A673 (cell line): ENCODE results near the gene MLST8. TPM values are rescaled to one million over a fixed set of nuclear protein-coding genes. Genes with fewer than 3 reads are reported as not detected.

ENCODE experiments used
- BruUV-seq: library from RNA; stranded (reverse); fragments of 400-500 nt; replicated peaks from 2 replicates; lab custom pipeline; 2021; lab: Mats Ljungman, UMichigan
- CTCF ChIA-PET: fragments of 300-600 bp; sonication (Branson Sonifier 250); formaldehyde crosslinking; loops from one replicate; lab custom pipeline; 2022; ENCODE audit warnings: antibody characterized with exemption; lab: Charles Lee
- POLR2A ChIA-PET: fragments of 300-600 bp; sonication (Branson Sonifier 250); formaldehyde crosslinking; loops from one replicate; lab custom pipeline; 2022; ENCODE audit warnings: antibody characterized with exemption; ENCODE audit not compliant: low non-redundant PET; lab: Charles Lee
- DNase-seq: peaks from one replicate; pipeline ENCODE4 v3.0.0-alpha.2; 2015; ENCODE audit warnings: low spot score
- H3K27ac ChIP-seq: fragments of 200-600 bp; sonication (generic); 2 replicates; pipeline ENCODE4 v1.5.1; 2016; ENCODE audit warnings: mixed run types, low read depth, mild to moderate bottlenecking, mixed read lengths, antibody characterized with exemption, low read length; ENCODE audit not compliant: poor library complexity, severe bottlenecking
- H3K27me3 ChIP-seq: fragments of 200-600 bp; sonication (generic); replicated peaks from 2 replicates; pipeline ENCODE4 v1.6.1; 2017; ENCODE audit warnings: mixed run types, low read depth, mild to moderate bottlenecking, mixed read lengths, antibody characterized with exemption, low read length; ENCODE audit not compliant: insufficient read depth, poor library complexity
- H3K36me3 ChIP-seq: fragments of 200-600 bp; sonication (generic); 2 replicates; pipeline ENCODE4 v1.6.1; 2016; ENCODE audit warnings: mixed run types, mild to moderate bottlenecking, mixed read lengths, antibody characterized with exemption, low read length; ENCODE audit not compliant: insufficient read depth, poor library complexity, severe bottlenecking
- H3K4me1 ChIP-seq: fragments of 200-600 bp; sonication (generic); 2 replicates; pipeline ENCODE4 v1.6.1; 2017; ENCODE audit warnings: mixed run types, mild to moderate bottlenecking, mixed read lengths, antibody characterized with exemption, low read length; ENCODE audit not compliant: insufficient read depth, poor library complexity, severe bottlenecking
- H3K4me3 ChIP-seq: fragments of 200-600 bp; sonication (generic); 2 replicates; pipeline ENCODE4 v1.5.1; 2016; ENCODE audit warnings: low read depth, mixed run types, mild to moderate bottlenecking, mixed read lengths, low read length; ENCODE audit not compliant: poor library complexity, severe bottlenecking
- H3K9me3 ChIP-seq: fragments of 200-600 bp; sonication (generic); 2 replicates; pipeline ENCODE4 v1.6.1; 2016; ENCODE audit warnings: mixed run types, low read depth, mild to moderate bottlenecking, mixed read lengths, antibody characterized with exemption, low read length; ENCODE audit not compliant: poor library complexity, severe bottlenecking
- EZH2 ChIP-seq: fragments of 200-600 bp; sonication (generic); IDR thresholded peaks from 2 replicates; pipeline ENCODE4 v1.6.1; 2017; ENCODE audit warnings: borderline replicate concordance, low read depth, mild to moderate bottlenecking, mixed read lengths, antibody characterized with exemption, low read length; ENCODE audit not compliant: poor library complexity, severe bottlenecking
- intact Hi-C: fragments of 100-400 bp; cut with micrococcal nuclease; formaldehyde crosslinking; loops from one replicate; pipeline ENCODE4 v1.10.0; 2022; ENCODE audit not compliant: unreplicated experiment
- total RNA-seq: library from RNA; stranded (reverse); gene quantifications from 2 replicates; pipeline ENCODE4 v1.2.3, GENCODE V29; 2021
- TF ChIP-seq, protein P1 (sequence below): fragments of 300-800, 200-600 bp; sonication (generic); conservative IDR thresholded peaks from 2 replicates; pipeline ENCODE4 v1.5.1; 2017; ENCODE audit warnings: low read depth, mild to moderate bottlenecking, antibody characterized with exemption, low read length, moderate library complexity, mixed read lengths

MLST8 gene
- total RNA-seq, 1 experiment from 2014 or later = 58.3 TPM

- Histone ChIP-seq H3K27me3 (no peaks in the 10 kb centered on the region), H3K27ac (no peak overlapping the region), H3K4me1 (no peaks in the 10 kb centered on the region), H3K36me3 (peaks cover 10% of the 10 kb centered on the region), H3K9me3 (no peaks in the 10 kb centered on the region), H3K4me3 (no peak overlapping the region)
- intact Hi-C loops = no loop called here
- ChIA-PET POLR2A (no interaction called here), CTCF (no interaction called here)
- DNase-seq = no peak
- TF ChIP-seq EZH2 = no peak
- TF ChIP-seq, protein P1, sequence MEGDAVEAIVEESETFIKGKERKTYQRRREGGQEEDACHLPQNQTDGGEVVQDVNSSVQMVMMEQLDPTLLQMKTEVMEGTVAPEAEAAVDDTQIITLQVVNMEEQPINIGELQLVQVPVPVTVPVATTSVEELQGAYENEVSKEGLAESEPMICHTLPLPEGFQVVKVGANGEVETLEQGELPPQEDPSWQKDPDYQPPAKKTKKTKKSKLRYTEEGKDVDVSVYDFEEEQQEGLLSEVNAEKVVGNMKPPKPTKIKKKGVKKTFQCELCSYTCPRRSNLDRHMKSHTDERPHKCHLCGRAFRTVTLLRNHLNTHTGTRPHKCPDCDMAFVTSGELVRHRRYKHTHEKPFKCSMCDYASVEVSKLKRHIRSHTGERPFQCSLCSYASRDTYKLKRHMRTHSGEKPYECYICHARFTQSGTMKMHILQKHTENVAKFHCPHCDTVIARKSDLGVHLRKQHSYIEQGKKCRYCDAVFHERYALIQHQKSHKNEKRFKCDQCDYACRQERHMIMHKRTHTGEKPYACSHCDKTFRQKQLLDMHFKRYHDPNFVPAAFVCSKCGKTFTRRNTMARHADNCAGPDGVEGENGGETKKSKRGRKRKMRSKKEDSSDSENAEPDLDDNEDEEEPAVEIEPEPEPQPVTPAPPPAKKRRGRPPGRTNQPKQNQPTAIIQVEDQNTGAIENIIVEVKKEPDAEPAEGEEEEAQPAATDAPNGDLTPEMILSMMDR = no peak
- BruUV-seq = no TSS peak
Observed at GRCh38 chr16:2166263-2167067, 38.8 kb upstream of the MLST8 start.

DNA sequence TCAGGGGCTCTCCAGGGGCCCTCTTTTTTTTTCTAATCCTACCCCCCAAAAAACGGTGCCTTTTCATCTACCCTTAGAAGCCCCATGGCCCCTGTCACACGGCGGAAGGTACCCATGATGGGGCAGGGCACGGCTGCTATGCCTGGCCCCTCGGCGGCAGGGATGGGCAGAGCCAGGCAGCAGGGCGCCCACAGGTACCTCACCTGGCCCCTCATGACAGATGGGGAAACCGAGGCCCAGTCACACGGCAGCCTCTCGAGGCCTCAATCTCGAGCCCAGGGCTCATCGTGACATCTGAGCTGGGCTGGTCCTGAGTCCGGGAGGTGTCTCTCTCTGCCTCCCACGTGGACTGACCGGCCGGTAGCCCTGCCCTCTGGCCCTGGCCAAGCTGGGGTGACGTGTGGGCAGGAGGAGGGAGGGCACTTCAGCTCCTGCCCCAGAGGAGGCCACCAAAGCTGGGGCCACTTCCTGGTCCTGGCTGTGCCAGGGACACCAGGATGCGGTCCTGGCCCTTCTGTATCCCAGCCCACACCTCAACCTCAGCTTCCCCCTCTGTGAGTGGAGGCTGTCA, 38.1 kb upstream of the MLST8 start:
- Histone ChIP-seq H3K36me3 (peaks cover 10% of the 10 kb centered on the region), H3K27me3 (no peaks in the 10 kb centered on the region), H3K4me3 (no peak overlapping the region), H3K27ac (no peak overlapping the region), H3K9me3 (no peaks in the 10 kb centered on the region), H3K4me1 (no peaks in the 10 kb centered on the region)
- ChIA-PET CTCF (no interaction called here), POLR2A (no interaction called here)
- no peak for TF ChIP-seq EZH2
- TF ChIP-seq, protein P1 = no peak
- intact Hi-C loops = no loop called here
- no peak for DNase-seq
- no TSS peak for BruUV-seq

DNA sequence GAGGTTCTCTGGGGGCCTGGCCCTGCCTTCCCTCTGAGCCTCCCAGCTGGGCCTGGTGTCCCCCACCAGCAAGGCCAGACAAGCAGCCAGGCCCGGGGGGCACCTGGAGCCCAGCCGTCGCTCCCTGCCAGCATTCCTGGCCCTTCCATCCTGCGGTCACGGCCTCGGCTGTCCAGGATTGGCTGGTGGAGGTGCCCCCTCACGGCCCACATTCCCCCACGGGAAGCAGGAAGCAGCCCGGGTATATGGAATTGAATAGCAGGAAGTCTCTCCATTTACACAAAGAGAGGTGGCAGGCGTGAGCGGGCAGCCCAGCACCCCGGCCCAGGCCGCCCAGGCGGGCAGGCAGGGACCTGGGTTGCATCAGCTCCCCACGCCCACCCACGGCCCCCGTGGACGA, 35.2 kb upstream of the MLST8 start:
- intact Hi-C loops = no loop called here
- ChIA-PET POLR2A (no interaction called here), CTCF (no interaction called here)
- Histone ChIP-seq H3K27me3 (no peaks in the 10 kb centered on the region), H3K9me3 (no peaks in the 10 kb centered on the region), H3K4me1 (no peaks in the 10 kb centered on the region), H3K4me3 (no peak overlapping the region), H3K36me3 (peaks cover 20% of the 10 kb centered on the region), H3K27ac (peak overlapping the region; percentile 61)
- TF ChIP-seq, protein P1 = no peak
- TF ChIP-seq EZH2 = no peak
- BruUV-seq = no TSS peak
- no peak for DNase-seq
